Liver (tissue), 9 donors: ENCODE data around the gene OSTN. TPM values are rescaled to one million over a fixed set of nuclear protein-coding genes. Genes with fewer than 3 reads are reported as not detected.

Experiments
- DNase-seq: peaks from one replicate; pipeline ENCODE4 v3.0.0-alpha.2; 2017; ENCODE audit warnings: low spot score
- H3K27ac ChIP-seq, 2 donors: one replicate each; pipeline ENCODE4 v1.7.0; 2013; ENCODE audit warnings: inconsistent platforms in 2 of 2, low read length in 2 of 2, control low read depth in 1 of 2, low read depth in 1 of 2, mild to moderate bottlenecking in 1 of 2
- H3K27me3 ChIP-seq, 4 donors: one replicate each; pipeline versions ENCODE4 v1.6.1 to v1.7.0; 2013; ENCODE audit warnings: low read length in 3 of 4, inconsistent platforms in 1 of 4, mild to moderate bottlenecking in 1 of 4, moderate library complexity in 1 of 4; ENCODE audit not compliant: control insufficient read depth in 4 of 4, insufficient read depth in 4 of 4
- H3K36me3 ChIP-seq, 4 donors: one replicate each; pipeline versions ENCODE4 v1.6.1 to v1.7.0; 2013; ENCODE audit warnings: low read length in 3 of 4, mild to moderate bottlenecking in 3 of 4, low read depth in 1 of 4, moderate library complexity in 1 of 4; ENCODE audit not compliant: control insufficient read depth in 4 of 4, insufficient read depth in 3 of 4
- H3K4me1 ChIP-seq, 4 donors: one replicate each; pipeline versions ENCODE4 v1.6.1 to v1.7.0; 2013; ENCODE audit warnings: low read length in 3 of 4, mild to moderate bottlenecking in 3 of 4, moderate library complexity in 1 of 4; ENCODE audit not compliant: control insufficient read depth in 4 of 4, insufficient read depth in 4 of 4
- H3K4me3 ChIP-seq, 3 donors: one replicate each; pipeline versions ENCODE4 v1.6.1 to v1.7.0; 2013; ENCODE audit warnings: low read length in 3 of 3, control low read depth in 1 of 3, low read depth in 1 of 3, mild to moderate bottlenecking in 1 of 3
- H3K9ac ChIP-seq, 2 donors: one replicate each; pipeline ENCODE4 v1.7.0; 2013; ENCODE audit warnings: low read length in 2 of 2, mild to moderate bottlenecking in 2 of 2, moderate library complexity in 2 of 2, control low read depth in 1 of 2, low read depth in 1 of 2
- H3K9me3 ChIP-seq, 4 donors: one replicate each; pipeline versions ENCODE4 v1.6.1 to v1.7.0; 2013; ENCODE audit warnings: low read length in 3 of 4; ENCODE audit not compliant: control insufficient read depth in 4 of 4
- EGR1 ChIP-seq, 2 donors: IDR thresholded peaks; 2 replicates each; pipeline ENCODE4 v1.6.1; 2016 to 2018; ENCODE audit warnings: antibody characterized with exemption in 2 of 2, low read depth in 2 of 2
- FOXA2 ChIP-seq: IDR thresholded peaks from 2 replicates; pipeline ENCODE4 v1.6.1; 2016; ENCODE audit warnings: antibody characterized with exemption
- GABPA ChIP-seq, 2 donors: IDR thresholded peaks in 1 of 2; conservative IDR thresholded peaks in 1 of 2; 2 replicates each; pipeline ENCODE4 v1.6.1; 2016; ENCODE audit warnings: antibody characterized with exemption in 2 of 2, mild to moderate bottlenecking in 1 of 2, moderate library complexity in 1 of 2
- HNF4A ChIP-seq, 2 donors: conservative IDR thresholded peaks; 2 replicates each; pipeline ENCODE4 v1.6.1; 2016; ENCODE audit warnings: antibody characterized with exemption in 2 of 2, mild to moderate bottlenecking in 2 of 2
- HNF4G ChIP-seq: IDR thresholded peaks from 2 replicates; pipeline ENCODE4 v1.6.1; 2016; ENCODE audit warnings: antibody characterized with exemption
- JUND ChIP-seq, 2 donors: IDR thresholded peaks; 2 replicates each; pipeline ENCODE4 v1.6.1; 2016; ENCODE audit warnings: antibody characterized with exemption in 2 of 2
- NR2F2 ChIP-seq: IDR thresholded peaks from 2 replicates; pipeline ENCODE4 v1.6.1; 2016; ENCODE audit warnings: antibody characterized with exemption
- RAD21 ChIP-seq, 2 donors: IDR thresholded peaks; 2 replicates each; pipeline ENCODE4 v1.6.1; 2016; ENCODE audit warnings: antibody characterized with exemption in 2 of 2, mild to moderate bottlenecking in 2 of 2
- RXRA ChIP-seq, 2 donors: IDR thresholded peaks; 2 replicates each; pipeline ENCODE4 v1.6.1; 2017 to 2018; ENCODE audit warnings: antibody characterized with exemption in 2 of 2, mild to moderate bottlenecking in 1 of 2
- SP1 ChIP-seq: IDR thresholded peaks from 2 replicates; pipeline ENCODE4 v1.6.1; 2018; ENCODE audit warnings: antibody characterized with exemption, mild to moderate bottlenecking
- TAF1 ChIP-seq: conservative IDR thresholded peaks from 2 replicates; pipeline ENCODE4 v1.6.1; 2016; ENCODE audit warnings: antibody characterized with exemption, mild to moderate bottlenecking
- YY1 ChIP-seq: IDR thresholded peaks from 2 replicates; pipeline ENCODE4 v1.6.1; 2016; ENCODE audit warnings: antibody characterized with exemption, mild to moderate bottlenecking
- whole genome bisulfite sequencing: extraction: QIAGEN DNeasy Blood & Tissue Kit; methylation state at CpG from one replicate; pipeline ENCODE4 v1.1.7; 2013; 5-methylcytosine and 5-hydroxymethylcytosine counted together
- polyA plus RNA-seq, 2 donors: library from polyadenylated mRNA; stranded (reverse) in 1 of 2; unstranded in 1 of 2; fragments of 200-250 nt in 1 of 2; fragments of >200 nt in 1 of 2; fragmentation: Nextera tagmentation in 1 of 2; extraction: Ambion mirVana in 1 of 2; gene quantifications; one replicate each; pipeline versions ENCODE4 v1.2.1 to v1.2.3, GENCODE V29; 2013 to 2015
- total RNA-seq, 2 donors: library from RNA; depleted of rRNA; stranded (reverse); fragments of >200 nt; gene quantifications; one replicate each; pipeline ENCODE4 v1.2.3, GENCODE V29; 2014
- TF ChIP-seq, protein P1 (sequence below): IDR thresholded peaks from 2 replicates; pipeline ENCODE4 v1.6.1; 2016; ENCODE audit warnings: antibody characterized with exemption
- TF ChIP-seq, protein P2 (sequence below): IDR thresholded peaks from 2 replicates; pipeline ENCODE4 v1.6.1; 2016; ENCODE audit warnings: antibody characterized with exemption, mild to moderate bottlenecking
- TF ChIP-seq, protein P3 (sequence below): fragments of 150-350 bp; IDR thresholded peaks from 2 replicates; pipeline ENCODE4 v1.5.1; 2017; ENCODE audit warnings: improper control_type of control experiment, low read depth, low read length; ENCODE audit not compliant: missing input control
- TF ChIP-seq, protein P4 (sequence below): IDR thresholded peaks from 2 replicates; pipeline ENCODE4 v1.6.1; 2016; ENCODE audit warnings: antibody characterized with exemption
- TF ChIP-seq, protein P5 (sequence below): IDR thresholded peaks from 2 replicates; pipeline ENCODE4 v1.6.1; 2016; ENCODE audit warnings: antibody characterized with exemption
- donor health status: healthy.
- donor health status: healthy.
- donor health status: healthy.
- donor health status: healthy.
- donor health status: healthy.

Gene OSTN
- total and polyA plus RNA-seq, 4 donors = not detected

DNA sequence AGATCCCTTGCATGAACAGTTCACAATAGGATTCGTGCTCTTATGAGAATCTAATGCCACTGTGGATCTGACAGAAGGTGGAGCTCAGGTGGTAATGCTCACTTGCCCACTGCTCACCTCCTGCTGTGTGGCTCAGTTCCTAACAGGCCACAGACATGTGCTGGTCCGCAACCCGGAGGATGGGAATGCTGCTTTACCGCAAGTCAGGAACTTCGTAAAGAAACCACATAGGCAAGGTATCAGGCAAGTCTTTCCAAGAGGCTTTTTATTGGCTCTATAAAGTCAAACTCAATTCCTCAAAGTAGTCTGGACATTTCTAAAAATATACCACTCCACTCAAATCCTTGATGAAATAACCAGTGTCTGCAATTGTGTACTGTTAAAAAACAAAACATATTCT is 56.1 kb downstream of the OSTN start:
- Histone ChIP-seq H3K4me1 (peaks cover 0 to 6% (median 1%) of the 10 kb centered on the region in 4 donors), H3K9ac (no peak overlapping the region), H3K27ac (no peak overlapping the region), H3K9me3 (no peaks in the 10 kb centered on the region), H3K4me3 (no peak overlapping the region), H3K27me3 (no peaks in the 10 kb centered on the region), H3K36me3 (no peaks in the 10 kb centered on the region)
- no peak for DNase-seq
- TF ChIP-seq RAD21 (IDR thresholded peaks at IDR 0.05) = no peak
- TF ChIP-seq RXRA (IDR thresholded peaks at IDR 0.05) = no peak
- TF ChIP-seq GABPA (IDR thresholded peaks at IDR 0.05 in 1 of 2, conservative IDR thresholded peaks at IDR 0.05 in 1 of 2) = no peak
- no peak for TF ChIP-seq HNF4A (conservative IDR thresholded peaks at IDR 0.05)
- no peak for TF ChIP-seq FOXA2
- TF ChIP-seq, protein P1, sequence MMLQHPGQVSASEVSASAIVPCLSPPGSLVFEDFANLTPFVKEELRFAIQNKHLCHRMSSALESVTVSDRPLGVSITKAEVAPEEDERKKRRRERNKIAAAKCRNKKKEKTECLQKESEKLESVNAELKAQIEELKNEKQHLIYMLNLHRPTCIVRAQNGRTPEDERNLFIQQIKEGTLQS = no peak
- TF ChIP-seq HNF4G = no peak
- WGBS = 94% methylated on average over 5 of the region's 5 CpGs

DNA sequence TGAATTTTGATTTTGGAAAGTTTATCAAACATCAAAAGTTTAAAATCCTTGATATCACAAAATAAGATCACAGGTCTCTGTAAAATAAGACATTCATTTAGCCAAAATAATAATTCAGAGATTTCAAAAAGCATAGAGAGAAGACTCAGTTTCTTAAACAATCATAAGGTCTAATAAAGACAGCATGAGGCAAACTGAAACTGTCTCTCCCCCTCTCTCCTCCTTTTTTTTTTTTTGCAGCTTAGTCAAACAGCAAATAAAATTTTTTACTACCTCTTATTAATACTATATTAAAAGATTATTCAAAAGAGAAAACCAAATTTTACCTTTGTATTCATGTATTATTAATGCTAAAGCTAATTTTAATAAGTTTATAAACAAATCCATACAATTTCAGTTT is 57.4 kb downstream of the OSTN start:
- Histone ChIP-seq H3K4me1 (peaks cover 0 to 13% (median 6%) of the 10 kb centered on the region in 4 donors), H3K9ac (no peak overlapping the region), H3K27me3 (no peaks in the 10 kb centered on the region), H3K36me3 (no peaks in the 10 kb centered on the region), H3K4me3 (no peak overlapping the region), H3K27ac (no peak overlapping the region), H3K9me3 (no peaks in the 10 kb centered on the region)
- DNase-seq = no peak
- TF ChIP-seq RAD21 (IDR thresholded peaks at IDR 0.05) = no peak
- TF ChIP-seq RXRA (IDR thresholded peaks at IDR 0.05) = no peak
- TF ChIP-seq, protein P2, sequence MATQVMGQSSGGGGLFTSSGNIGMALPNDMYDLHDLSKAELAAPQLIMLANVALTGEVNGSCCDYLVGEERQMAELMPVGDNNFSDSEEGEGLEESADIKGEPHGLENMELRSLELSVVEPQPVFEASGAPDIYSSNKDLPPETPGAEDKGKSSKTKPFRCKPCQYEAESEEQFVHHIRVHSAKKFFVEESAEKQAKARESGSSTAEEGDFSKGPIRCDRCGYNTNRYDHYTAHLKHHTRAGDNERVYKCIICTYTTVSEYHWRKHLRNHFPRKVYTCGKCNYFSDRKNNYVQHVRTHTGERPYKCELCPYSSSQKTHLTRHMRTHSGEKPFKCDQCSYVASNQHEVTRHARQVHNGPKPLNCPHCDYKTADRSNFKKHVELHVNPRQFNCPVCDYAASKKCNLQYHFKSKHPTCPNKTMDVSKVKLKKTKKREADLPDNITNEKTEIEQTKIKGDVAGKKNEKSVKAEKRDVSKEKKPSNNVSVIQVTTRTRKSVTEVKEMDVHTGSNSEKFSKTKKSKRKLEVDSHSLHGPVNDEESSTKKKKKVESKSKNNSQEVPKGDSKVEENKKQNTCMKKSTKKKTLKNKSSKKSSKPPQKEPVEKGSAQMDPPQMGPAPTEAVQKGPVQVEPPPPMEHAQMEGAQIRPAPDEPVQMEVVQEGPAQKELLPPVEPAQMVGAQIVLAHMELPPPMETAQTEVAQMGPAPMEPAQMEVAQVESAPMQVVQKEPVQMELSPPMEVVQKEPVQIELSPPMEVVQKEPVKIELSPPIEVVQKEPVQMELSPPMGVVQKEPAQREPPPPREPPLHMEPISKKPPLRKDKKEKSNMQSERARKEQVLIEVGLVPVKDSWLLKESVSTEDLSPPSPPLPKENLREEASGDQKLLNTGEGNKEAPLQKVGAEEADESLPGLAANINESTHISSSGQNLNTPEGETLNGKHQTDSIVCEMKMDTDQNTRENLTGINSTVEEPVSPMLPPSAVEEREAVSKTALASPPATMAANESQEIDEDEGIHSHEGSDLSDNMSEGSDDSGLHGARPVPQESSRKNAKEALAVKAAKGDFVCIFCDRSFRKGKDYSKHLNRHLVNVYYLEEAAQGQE = no peak
- TF ChIP-seq EGR1 (IDR thresholded peaks at IDR 0.05; ENCODE audit: low read depth in 2 of 2) = no peak
- TF ChIP-seq, protein P1 = no peak
- no peak for TF ChIP-seq HNF4A (conservative IDR thresholded peaks at IDR 0.05)
- TF ChIP-seq NR2F2 = no peak
- TF ChIP-seq, protein P3, sequence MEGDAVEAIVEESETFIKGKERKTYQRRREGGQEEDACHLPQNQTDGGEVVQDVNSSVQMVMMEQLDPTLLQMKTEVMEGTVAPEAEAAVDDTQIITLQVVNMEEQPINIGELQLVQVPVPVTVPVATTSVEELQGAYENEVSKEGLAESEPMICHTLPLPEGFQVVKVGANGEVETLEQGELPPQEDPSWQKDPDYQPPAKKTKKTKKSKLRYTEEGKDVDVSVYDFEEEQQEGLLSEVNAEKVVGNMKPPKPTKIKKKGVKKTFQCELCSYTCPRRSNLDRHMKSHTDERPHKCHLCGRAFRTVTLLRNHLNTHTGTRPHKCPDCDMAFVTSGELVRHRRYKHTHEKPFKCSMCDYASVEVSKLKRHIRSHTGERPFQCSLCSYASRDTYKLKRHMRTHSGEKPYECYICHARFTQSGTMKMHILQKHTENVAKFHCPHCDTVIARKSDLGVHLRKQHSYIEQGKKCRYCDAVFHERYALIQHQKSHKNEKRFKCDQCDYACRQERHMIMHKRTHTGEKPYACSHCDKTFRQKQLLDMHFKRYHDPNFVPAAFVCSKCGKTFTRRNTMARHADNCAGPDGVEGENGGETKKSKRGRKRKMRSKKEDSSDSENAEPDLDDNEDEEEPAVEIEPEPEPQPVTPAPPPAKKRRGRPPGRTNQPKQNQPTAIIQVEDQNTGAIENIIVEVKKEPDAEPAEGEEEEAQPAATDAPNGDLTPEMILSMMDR = no peak
- TF ChIP-seq, protein P4, sequence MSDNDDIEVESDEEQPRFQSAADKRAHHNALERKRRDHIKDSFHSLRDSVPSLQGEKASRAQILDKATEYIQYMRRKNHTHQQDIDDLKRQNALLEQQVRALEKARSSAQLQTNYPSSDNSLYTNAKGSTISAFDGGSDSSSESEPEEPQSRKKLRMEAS = no peak
- TF ChIP-seq, protein P5, sequence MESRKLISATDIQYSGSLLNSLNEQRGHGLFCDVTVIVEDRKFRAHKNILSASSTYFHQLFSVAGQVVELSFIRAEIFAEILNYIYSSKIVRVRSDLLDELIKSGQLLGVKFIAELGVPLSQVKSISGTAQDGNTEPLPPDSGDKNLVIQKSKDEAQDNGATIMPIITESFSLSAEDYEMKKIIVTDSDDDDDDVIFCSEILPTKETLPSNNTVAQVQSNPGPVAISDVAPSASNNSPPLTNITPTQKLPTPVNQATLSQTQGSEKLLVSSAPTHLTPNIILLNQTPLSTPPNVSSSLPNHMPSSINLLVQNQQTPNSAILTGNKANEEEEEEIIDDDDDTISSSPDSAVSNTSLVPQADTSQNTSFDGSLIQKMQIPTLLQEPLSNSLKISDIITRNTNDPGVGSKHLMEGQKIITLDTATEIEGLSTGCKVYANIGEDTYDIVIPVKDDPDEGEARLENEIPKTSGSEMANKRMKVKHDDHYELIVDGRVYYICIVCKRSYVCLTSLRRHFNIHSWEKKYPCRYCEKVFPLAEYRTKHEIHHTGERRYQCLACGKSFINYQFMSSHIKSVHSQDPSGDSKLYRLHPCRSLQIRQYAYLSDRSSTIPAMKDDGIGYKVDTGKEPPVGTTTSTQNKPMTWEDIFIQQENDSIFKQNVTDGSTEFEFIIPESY = no peak
- TF ChIP-seq YY1 = no peak
- TF ChIP-seq JUND (IDR thresholded peaks at IDR 0.05) = no peak
- no peak for TF ChIP-seq SP1
- no peak for TF ChIP-seq FOXA2
- no peak for TF ChIP-seq TAF1
- TF ChIP-seq HNF4G = no peak
